Lower leg skin (tissue), 3 donors: Measurements from ENCODE around the gene DTD1.

Experiments
- CTCF ChIP-seq, 3 donors: fragments of 450-650 bp; IDR thresholded peaks; one replicate each; pipeline ENCODE4 v1.5.1; 2016; ENCODE audit warnings: antibody characterized with exemption in 3 of 3, mild to moderate bottlenecking in 3 of 3, moderate library complexity in 2 of 3
- POLR2A ChIP-seq, 2 donors: fragments of 450-650 bp; IDR thresholded peaks; one replicate each; pipeline ENCODE4 v1.6.1; 2016 to 2017; ENCODE audit warnings: antibody characterized with exemption in 2 of 2, mild to moderate bottlenecking in 1 of 2, moderate library complexity in 1 of 2

GRCh38 chr20:18698735-18699380, 111.0 kb downstream of the DTD1 start:
- no peak for TF ChIP-seq CTCF (IDR thresholded peaks at IDR 0.05)
- TF ChIP-seq POLR2A (IDR thresholded peaks at IDR 0.05) = no peak
